HuH-7 (cell line): ENCODE results near the gene CWF19L2.

Source experiments
- DNase-seq: peaks from one replicate; pipeline ENCODE4 v3.0.0; 2011; ENCODE audit warnings: low spot score

CWF19L2 gene

DNA sequence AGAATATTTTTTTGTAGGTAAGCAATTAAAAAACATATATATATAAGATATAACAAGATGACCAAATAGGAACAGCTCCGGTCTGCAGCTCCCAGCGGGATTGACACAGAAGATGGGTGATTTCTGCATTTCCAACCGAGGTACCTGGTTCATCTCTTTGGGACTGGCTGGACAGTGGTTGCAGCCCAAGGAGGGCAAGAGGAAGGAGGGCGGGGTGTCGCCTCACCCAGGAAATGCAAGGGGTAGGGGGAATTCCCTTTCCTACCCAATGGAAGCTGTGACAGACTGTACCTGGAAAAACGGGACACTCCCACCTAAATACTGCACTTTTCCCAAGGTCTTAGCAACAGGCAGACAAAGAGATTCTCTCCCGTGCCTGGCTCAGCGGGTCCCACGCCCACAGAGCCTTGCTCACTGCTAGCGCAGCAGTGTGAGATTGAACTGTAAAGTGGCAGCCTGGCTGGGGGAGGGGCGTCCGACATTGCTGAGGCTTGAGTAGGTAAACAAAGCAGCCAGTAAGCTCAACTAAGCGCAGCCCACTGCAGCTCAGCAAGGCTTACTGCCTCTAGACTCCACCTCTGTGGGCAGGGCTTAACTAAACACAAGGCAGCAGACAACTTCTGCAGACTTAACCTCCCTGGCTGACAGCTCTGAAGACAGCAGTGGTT is 163.8 kb downstream of the CWF19L2 start:
- DNase-seq, result peak; percentile 16

DNA sequence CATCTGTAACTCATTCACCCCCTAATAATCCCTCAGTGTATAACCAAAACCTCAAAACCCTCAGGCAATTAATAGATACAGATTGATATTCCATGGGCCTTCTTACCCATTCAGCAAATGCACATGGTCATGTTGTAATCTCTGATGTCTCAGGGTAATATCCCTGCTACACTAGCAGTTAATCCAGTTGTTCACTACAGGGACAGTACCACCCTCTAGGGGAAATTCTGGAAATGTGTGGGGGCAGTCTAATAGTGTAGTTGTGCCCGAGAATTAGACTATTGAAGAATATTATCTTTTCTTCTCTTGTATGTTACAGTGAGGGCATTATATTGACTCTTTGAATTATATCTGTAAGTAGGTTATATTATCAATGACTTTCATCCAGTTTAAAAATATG is 175.4 kb downstream of the CWF19L2 start:
- peak; percentile 15 for DNase-seq
